SU-DHL-6 (cell line): ENCODE measurements around the gene JAKMIP1.

Experiments
- EZH2phosphoT487 ChIP-seq: fragments of 200-600 bp; sonication (generic), shearing (Covaris generic); conservative IDR thresholded peaks from 2 replicates; pipeline ENCODE4 v1.6.1; 2018; ENCODE audit warnings: mild to moderate bottlenecking, antibody characterized with exemption, low read length, moderate library complexity, mixed read lengths
- TF ChIP-seq, protein P1 (sequence below): fragments of 200-600 bp; sonication (generic); IDR thresholded peaks from one replicate; pipeline ENCODE4 v1.5.1; 2017; ENCODE audit warnings: antibody characterized with exemption, mild to moderate bottlenecking, low read length, moderate library complexity; ENCODE audit not compliant: insufficient read depth, poor library complexity, severe bottlenecking

DNA sequence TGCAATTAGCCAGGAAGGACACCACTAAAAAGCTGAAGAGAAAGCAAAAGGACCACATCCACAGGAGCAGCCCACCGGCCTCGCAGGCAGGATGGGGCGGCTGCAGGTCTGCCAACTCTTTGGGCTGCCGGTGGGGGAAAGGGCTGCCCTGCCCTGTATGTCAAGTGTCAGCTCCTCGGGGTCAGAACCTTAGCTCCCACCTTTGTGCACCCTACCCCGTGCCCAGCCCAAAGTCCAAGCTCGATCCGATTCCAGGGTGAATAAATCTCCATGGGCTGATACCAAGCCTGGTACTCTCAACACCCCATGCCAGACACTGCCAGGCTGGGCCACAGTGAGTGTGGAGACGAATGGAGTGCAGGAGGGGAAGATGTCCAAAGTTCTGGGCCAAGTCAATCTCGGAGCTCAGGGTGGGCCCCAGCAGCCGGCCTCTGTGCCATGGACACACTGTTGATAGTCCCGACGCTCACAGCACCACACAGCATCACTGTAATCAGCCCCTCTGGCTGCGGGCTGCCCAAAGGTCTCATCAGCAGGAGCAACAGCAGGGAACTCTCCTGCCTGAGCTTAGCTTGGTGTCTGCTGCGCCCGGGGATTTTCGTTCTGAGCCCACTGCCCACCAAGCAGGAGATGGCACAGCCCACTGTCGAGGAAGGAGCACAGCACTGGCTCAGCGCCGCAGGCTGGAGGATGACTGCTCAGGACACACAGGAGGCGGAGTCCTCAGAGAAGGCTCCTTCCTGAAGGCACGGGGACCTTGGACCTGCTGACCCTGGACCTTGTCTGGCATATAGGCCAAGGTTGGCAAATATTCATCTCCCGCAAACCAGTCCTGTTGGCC, 84.4 kb downstream of the JAKMIP1 start:
- TF ChIP-seq, protein P1, sequence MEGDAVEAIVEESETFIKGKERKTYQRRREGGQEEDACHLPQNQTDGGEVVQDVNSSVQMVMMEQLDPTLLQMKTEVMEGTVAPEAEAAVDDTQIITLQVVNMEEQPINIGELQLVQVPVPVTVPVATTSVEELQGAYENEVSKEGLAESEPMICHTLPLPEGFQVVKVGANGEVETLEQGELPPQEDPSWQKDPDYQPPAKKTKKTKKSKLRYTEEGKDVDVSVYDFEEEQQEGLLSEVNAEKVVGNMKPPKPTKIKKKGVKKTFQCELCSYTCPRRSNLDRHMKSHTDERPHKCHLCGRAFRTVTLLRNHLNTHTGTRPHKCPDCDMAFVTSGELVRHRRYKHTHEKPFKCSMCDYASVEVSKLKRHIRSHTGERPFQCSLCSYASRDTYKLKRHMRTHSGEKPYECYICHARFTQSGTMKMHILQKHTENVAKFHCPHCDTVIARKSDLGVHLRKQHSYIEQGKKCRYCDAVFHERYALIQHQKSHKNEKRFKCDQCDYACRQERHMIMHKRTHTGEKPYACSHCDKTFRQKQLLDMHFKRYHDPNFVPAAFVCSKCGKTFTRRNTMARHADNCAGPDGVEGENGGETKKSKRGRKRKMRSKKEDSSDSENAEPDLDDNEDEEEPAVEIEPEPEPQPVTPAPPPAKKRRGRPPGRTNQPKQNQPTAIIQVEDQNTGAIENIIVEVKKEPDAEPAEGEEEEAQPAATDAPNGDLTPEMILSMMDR, result no peak
- TF ChIP-seq EZH2phosphoT487, result no peak
